GM18868 (cell line): ENCODE measurements around the gene FCER1G.
A peak's percentile ranks its signal among the peaks of the same experiment; 100 is the strongest.
"Not testable (repeated sequence)": the region's sequence is repeated elsewhere in the genome, so short reads cannot be mapped to it uniquely, and the experiment has no call there.

Experiments used
- ATAC-seq: cut with Tn5 transposase; IDR thresholded peaks from one replicate; pipeline ENCODE4 v1.9.1; 2021; ENCODE audit warnings: mild to moderate bottlenecking, moderate library complexity; ENCODE audit not compliant: unreplicated experiment

The FCER1G gene

GRCh38 chr1:161206411-161207140 is 8.5 kb upstream of the FCER1G start:
- no peak for ATAC-seq

GRCh38 chr1:161207173-161207572 is 7.9 kb upstream of the FCER1G start:
- ATAC-seq: no peak

- peak; percentile 72 for ATAC-seq
Measured at GRCh38 chr1:161209790-161210409, 5.2 kb upstream of the FCER1G start.

- no peak for ATAC-seq
Measured at GRCh38 chr1:161214369-161214768, 726 bp upstream of the FCER1G start.

GRCh38 chr1:161216945-161217712 is 2.0 kb downstream of the FCER1G start:
- ATAC-seq: peak; percentile 78

DNA sequence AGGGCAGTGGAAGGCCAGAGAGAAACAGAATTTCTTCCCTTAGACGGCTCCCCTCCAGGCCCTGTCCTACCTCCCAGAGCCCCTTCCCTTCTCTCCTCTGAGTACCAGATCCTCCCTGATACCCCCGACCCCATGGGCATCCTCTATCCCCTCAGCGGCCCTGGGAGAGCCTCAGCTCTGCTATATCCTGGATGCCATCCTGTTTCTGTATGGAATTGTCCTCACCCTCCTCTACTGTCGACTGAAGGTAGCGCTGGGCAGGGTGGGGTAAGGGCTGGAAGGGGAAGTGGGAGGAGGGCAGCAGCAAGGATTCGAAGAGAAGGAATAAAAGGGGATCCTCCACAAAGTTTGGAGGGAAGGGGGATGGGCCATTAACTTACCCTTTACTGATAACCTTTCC is 2.7 kb downstream of the FCER1G start:
- no peak for ATAC-seq

DNA sequence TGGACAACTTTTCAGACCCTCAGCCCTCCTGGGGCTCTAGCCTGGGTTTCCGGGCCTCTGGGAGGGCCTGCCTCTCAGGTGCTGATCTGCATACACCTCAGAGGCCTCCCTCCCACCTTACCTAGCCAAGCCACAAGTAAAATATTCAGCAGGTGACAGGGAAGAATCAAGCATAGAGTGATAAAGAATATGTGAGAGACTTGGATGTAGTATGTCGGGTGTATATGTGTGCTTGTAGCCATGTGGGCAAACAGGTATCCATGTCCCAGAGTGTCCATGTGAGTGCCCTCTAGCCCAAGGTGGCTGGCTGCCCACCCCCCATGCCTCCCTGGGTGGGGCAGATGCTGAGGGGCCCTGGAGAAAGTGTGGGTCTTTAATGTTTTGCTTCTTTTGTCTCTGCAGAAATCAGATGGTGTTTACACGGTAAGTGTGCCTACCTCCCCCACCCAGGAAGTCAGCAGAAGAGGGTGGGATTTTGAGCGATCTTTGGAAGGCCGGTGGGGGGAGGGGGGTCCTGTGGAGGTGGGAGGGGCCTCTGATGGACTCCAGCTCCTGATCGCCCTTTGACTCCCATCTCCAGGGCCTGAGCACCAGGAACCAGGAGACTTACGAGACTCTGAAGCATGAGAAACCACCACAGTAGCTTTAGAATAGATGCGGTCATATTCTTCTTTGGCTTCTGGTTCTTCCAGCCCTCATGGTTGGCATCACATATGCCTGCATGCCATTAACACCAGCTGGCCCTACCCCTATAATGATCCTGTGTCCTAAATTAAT is 3.4 kb downstream of the FCER1G start:
- ATAC-seq: no peak

GRCh38 chr1:161219078-161219892 is 4.2 kb downstream of the FCER1G start:
- no peak for ATAC-seq

GRCh38 chr1:161220002-161220401 is 4.9 kb downstream of the FCER1G start:
- no peak for ATAC-seq

GRCh38 chr1:161222175-161223019 is 7.3 kb downstream of the FCER1G start:
- ATAC-seq: no peak

- ATAC-seq: no peak
Measured at GRCh38 chr1:161223805-161224694, 9.0 kb downstream of the FCER1G start.

- not testable (repeated sequence) for ATAC-seq
Measured at GRCh38 chr1:161224695-161225087, 9.6 kb downstream of the FCER1G start.

DNA sequence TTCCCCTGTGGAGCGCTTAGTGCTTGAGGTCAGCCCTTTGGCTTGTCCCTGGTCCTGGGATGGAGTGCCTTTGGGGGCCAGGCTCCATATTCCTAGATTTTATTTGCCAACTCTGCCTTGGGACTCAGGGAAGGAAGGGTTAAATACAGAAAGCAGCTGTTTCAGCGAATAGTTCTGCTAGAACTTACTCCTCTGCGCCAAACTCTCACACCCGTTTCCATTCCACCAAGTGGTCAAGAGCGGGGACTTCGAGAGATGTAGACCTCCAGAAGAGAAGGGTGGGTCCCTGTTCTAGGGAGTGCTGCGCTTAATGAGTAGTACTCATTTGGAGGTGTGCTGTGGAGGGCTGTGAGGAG is 10.1 kb downstream of the FCER1G start:
- no peak for ATAC-seq

- ATAC-seq: peak; percentile 94
Measured at GRCh38 chr1:161225534-161226319, 10.6 kb downstream of the FCER1G start, which contains the start of gene TOMM40L. Gene TOMM40L, plus strand, starts transcription at chr1:161226060. Its CDS starts 430 bp downstream, at chr1:161226490.

DNA sequence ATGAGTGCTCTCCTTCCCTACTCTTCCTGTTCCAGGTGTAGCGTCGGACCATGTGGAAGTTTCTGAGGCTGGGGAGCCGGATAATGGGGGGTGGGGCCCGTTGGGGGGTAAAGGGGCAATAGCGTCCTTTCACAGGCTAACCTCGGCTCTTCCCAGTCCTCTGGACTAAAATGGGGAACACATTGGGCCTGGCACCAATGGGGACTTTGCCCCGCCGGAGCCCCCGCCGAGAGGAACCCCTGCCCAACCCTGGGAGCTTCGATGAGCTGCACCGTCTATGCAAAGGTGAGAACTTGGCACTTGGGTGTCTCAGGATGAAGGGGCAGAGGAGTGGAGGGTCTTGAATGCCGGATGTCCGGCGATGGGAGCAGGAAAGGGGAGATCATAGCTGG is 11.2 kb downstream of the FCER1G start:
- ATAC-seq: no peak

- ATAC-seq: no peak
Measured at GRCh38 chr1:161226759-161227158, 11.7 kb downstream of the FCER1G start.

- peak; percentile 39 for ATAC-seq
Measured at GRCh38 chr1:161227196-161227871, 12.2 kb downstream of the FCER1G start.
